Measurements from ENCODE around the gene EHD2.
"Not testable (repeated sequence)": the region's sequence is repeated elsewhere in the genome, so short reads cannot be mapped to it uniquely, and the experiment has no call there.

Gene EHD2

DNA sequence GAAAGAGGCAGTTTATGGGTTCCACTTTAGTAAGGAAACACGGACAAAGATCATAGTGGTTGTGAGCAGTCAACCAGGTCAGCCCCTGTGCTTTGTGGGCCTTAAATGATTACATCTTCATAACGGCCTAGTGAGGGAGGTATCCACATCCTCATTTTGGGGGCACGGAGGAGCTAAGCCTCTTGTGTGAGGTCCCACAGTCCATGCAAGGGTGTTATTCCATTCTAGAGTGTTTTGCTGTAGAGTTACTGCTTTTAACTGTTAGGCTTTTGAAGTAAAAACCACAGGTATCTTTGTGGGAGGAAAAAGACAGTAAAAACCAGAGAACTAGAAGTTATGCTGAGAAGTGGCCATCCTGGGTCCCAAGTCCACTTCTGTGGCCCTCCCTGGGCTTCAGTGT is 36.1 kb downstream of the EHD2 start:
- DNase-seq (ENCODE audit: low read depth in 2 of 2), result no peak

DNA sequence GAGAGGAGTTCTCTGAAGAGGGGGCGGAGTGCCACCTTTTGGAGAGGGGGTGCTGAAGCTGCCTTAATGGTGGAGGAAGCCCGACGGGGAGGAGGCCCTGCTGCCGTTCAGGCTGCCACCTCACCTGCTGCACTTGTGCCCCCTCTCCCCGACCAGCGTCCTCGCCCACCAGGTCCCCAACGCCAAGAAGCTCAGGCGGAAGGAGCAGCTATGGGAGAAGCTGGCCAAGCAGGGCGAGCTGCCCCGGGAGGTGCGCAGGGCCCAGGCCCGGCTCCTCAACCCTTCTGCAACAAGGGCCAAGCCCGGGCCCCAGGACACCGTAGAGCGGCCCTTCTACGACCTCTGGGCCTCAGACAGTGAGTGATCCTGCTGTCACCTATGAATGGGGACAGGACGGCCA is 37.5 kb downstream of the EHD2 start:
- no peak for DNase-seq (ENCODE audit: low read depth in 2 of 2)

DNA sequence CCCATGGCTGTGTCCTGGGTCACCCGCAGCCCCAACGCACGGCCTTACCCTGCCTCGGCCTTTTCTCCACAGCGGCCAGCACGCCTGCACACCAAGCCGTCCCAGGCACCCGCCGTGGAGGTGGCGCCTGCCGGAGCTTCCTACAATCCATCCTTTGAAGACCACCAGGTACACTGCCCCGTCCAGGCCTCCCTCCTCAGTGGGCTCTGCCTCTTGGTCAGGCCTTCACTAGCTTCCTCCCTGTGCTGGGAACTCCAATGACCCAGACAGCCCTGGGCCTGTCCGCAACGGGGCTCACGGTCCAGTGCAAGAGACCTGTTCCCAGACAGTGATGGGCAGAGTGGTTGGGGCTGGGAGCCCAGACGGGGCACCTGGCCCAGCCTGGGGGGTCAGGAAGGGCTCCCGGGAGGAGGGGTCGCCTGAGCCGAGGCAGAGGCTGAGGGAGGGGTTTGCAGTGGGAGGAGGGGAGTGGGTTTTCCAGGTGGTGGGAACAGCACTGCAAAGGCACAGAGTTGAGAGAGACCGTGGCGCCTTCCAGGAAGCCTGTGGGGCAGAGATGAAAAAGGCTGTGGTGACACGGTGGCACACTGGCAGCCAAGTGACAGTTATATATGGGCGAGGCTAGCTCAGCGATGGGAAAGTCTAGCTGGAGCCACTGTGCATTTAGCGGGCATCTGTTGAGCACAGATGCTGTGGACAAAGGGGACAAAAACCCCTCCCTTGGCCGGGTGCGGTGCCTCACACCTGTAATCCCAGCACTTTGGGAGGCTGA is 39.4 kb downstream of the EHD2 start:
- no peak for DNase-seq (ENCODE audit: low read depth in 2 of 2)

DNA sequence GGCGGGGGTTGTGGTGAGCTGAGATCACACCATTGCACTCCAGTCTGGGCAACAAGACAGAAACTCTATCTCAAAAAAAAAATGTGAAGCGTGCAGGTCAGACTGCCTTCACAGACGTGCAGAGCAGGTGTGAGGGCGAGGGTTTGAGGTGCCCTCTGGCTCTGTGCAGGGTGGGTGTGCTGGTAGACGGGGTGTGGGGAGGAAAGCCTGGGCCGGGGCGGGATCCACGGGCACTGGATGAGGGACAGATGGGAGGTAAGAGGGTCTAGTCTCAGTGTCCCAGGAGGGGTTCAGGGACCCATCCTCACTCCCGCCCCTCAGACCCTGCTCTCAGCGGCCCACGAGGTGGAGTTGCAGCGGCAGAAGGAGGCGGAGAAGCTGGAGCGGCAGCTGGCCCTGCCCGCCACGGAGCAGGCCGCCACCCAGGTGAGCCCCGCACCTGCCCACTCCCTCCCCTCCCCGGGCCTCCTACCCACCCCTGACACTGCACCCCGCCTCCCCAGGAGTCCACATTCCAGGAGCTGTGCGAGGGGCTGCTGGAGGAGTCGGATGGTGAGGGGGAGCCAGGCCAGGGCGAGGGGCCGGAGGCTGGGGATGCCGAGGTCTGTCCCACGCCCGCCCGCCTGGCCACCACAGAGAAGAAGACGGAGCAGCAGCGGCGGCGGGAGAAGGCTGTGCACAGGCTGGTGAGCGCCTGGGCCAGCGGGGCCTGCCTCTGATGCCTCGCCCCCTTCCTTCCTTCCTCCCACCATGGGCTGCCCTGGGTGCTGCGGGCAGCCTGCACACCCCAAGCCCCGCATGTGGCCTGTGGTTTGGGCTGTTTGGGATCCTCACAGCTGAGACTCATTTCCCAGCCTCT is 41.2 kb downstream of the EHD2 start:
- DNase-seq (ENCODE audit: low read depth in 2 of 2), result no peak

DNA sequence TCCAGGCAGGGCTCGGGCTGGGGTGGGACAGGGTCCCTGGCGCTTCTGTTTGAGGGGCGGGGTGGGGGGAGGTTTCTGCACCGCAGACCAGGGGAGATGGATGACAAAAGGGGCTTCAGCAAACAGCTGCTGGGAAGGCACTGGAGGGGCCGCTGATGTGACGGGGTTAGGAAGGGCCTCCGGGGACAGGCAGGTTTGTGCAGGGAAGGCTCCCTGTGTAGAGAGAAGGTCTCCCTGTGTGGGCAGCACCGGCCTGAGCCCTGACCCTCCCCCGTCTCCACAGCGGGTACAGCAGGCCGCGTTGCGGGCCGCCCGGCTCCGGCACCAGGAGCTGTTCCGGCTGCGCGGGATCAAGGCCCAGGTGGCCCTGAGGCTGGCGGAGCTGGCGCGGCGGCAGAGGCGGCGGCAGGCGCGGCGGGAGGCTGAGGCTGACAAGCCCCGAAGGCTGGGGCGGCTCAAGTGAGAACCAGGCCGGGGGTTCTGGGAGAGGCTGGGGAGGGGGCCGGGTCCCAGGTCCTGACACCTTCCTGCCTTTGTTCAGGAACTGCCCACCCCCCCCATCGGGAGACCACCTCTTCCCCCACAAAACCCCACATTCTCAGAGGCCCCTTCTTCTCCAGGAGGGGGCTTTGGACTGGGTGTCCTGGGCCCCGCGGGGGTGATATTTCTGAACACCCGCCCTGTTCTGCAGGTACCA is 42.0 kb downstream of the EHD2 start:
- DNase-seq (ENCODE audit: low read depth in 2 of 2), result no peak

DNA sequence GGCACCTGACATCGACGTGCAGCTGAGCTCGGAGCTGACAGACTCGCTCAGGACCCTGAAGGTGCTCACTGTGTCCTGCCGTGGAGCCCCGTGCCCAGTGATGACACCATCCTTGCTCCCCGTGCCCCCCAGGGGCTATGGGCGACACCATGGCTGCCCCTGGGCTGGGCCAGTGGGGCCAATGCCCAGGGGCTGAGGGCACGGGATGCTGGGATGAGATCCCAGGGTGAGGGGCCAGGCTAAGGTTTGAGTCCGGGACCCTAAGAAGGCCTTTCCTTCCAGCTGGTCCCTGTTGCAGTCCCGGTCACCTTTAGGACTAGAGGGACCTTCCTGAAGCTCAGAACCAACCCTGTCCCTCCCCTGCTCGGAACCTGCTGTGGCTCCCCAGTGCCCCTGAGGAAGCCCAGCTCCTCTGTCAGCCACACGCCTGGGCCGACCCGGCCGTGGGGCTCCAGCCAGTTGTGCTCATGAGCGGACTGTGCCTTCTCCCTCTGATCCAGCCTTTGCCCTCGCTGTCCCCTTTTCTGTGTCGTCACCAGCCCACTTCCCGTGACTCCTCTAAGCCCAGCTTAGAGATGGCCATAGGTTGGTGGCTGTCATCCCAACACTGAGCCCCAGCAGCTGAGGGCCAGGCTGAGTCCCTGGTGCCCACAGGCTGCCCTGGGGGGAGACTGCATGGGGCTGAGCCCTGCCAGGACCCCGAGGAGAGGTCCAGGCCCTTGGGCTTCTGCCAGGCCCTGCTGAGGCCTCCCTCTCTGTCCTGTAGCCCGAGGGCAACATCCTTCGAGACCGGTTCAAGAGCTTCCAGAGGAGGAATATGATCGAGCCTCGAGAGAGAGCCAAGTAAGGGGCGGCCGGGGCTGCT is 42.8 kb downstream of the EHD2 start:
- no peak for DNase-seq (ENCODE audit: low read depth in 2 of 2)

DNA sequence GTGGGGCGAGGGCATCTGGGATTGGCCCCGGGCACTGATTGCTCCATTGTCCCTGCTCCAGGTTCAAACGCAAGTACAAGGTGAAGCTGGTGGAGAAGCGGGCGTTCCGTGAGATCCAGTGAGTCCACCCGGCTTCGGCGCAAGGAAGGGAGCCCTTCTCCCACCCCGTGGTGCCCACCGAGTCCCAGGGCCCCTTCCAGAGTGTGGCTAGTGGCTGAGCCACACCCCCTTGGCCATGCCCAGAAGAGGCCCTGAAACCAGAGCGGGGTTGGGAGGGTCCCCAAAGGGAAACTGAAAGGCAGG is 43.4 kb downstream of the EHD2 start:
- DNase-seq (ENCODE audit: low read depth in 2 of 2), result no peak

DNA sequence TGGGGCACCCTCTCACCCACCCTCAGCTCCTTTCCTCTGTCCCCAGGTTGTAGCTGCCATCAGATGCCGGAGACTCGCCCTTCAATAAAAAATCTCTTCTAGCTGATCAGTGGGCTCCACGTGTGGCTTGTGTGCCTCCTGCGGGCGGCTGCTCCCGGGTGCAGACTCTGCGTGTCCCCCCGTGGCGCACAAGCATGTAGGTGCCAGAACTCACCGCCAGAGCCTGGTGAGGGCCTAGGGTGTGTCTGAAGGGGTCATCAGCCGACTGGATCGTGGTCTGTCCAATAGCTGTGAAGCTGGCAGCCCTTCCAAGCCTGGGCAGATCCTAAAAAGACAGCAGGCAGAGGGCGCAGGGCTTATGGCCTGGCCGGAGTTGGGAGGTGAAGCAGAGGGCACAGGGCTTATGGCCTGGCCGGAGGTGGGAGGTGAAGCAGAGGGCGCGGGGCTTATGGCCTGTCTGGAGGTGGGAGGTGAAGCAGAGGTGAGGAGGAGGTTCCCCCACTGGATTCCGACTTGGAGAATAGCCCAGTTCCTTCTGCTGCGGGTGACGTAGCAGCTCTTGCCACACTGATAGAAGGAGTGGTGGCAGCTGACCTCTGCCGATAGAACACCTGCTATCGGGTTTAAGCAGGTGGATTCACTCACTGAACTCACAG is 43.9 kb downstream of the EHD2 start:
- no peak for DNase-seq (ENCODE audit: low read depth in 2 of 2)

DNA sequence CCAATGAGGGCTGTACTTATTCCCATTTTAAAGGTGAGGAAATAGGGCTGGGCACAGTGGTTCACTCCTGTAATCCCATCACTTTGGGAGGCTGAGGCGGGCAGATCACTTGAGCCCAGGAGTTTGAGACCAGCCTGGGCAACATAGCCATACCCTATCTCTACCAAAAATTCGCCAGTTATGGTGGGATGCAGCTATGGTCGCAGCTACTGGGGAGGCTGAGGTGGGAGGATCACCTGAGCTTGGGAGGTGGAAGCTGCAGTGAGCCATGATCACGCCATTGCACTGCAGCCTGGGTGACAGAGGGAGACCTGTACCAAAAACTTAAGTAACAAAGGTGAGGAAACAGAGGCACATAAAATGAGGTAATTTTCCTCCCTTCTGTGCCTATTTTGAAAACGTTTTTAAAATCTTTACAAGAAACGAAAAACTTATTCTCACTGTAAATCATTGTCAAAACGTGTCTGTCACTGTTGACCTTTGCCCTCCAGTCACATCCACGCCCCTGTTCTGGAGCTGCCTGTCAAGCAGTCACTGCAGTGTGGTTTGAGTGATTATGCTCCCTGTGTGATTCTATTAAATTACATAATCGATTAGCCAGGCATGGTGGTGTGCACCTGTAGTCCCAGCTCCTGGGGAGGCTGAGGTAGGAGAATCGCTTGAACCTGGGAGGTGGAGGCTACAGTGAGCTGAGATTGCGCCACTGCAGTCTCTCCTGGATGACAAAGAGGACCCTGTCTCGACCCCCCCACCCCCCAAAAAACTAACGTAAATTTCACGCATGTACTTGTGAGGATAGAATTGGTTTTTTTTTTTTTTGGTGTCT is 44.6 kb downstream of the EHD2 start:
- no peak for DNase-seq (ENCODE audit: low read depth in 2 of 2)

DNA sequence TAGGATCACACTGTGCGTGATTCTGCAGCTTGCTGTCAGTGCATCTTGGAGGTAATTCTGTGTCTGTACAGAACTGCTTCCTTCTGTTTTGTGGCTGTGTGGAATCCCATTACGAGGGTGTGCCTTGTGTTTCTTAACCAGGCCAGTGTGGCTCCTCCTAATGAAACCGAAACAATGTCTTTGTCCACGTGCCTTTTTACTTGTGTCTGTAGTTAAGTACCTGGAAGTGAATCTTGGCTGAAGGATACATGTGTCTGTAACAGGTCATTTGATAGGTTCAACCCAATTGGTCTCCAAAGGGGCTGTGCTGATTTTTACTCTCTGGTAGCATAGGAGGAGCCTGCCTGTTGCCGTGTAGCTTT is 45.2 kb downstream of the EHD2 start:
- no peak for DNase-seq (ENCODE audit: low read depth in 2 of 2)

DNA sequence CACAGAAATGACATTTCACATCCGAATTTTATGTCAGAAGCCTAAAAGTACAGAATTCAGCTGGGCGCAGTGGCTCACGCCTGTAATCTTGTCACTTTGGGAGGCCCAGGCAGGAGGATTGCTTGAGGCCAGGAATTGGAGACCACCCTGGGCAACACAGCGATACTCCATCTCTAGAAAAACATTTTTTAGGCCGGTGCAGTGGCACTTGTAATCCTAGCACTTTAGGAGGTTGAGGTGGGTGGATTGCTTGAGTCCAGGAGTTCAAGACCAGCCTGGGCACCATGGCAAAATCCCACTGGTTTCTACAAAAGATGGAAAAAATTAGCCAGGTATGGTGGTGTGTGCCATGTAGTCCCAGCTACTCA is 47.4 kb downstream of the EHD2 start:
- DNase-seq (ENCODE audit: low read depth in 2 of 2), result no peak

DNA sequence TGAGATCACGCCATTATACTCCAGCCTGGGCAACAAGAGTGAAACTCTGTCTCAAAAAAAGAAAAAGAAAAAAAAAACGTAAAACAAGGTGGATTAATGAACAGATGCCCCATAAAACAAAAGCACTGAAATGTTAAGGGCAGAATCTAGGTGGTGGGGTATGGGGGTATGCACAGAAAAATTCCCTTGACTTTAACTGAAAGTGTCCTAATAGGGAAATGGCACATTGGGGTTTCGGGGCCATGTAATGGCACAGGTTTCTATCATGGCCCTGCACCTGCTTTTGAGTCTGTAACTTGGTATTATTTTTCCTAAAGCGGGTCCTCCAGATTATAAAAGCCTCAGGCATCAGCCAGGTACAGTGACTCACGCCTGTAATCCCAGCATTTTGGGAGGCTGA is 48.3 kb downstream of the EHD2 start:
- DNase-seq (ENCODE audit: low read depth in 2 of 2), result no peak

DNA sequence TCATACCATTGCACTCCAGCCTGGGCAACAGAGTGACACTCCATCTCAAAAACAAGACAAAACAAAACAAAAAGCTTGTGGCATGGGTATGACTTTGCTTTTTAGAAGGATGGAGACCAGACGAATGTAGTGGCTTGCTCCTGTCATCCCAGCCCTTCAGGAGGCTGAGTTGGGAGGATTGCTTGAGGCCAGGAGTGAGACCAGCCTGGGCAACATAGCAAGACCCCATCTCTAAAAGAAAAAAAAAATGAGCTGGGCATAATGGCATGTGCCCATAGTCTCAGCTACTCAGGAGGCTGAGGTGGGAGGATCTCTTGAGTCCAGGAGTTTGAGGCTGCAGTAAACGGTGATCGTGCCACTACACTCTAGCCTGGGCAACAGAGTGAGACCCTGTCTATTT is 48.9 kb downstream of the EHD2 start:
- DNase-seq (ENCODE audit: low read depth in 2 of 2), result no peak

DNA sequence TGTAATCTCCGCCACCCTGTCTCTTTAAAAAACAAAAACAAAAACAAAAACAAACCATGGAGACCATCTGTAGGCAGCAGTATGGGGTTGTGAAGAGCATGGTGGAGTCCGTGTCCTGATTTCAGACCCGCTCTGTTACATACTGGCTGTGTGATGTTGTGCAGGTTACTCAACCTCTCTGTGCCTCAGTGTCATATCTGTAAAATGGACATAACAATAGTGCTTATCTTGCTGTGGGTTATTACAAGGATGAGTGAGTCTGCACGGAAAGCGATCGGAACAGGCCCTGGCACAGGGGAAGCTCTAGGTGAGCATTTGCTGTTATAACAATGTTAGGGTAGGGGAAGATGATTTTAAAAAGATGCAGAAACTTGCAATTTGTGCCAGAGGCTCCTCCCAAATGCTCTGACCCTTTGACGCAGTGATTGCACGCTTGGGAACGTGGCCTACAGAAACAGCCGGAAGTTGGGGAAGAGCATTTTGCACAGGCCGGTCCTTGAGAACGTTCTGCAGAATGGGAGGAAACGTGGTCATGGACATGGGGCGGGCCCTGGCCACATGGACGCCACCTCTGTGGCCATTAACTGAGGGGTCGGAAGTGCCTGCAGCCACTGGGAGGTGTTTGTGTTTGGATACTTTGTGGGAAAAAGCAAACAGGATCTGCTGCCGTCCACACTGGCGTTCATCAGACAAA is 49.5 kb downstream of the EHD2 start:
- no peak for DNase-seq (ENCODE audit: low read depth in 2 of 2)

DNA sequence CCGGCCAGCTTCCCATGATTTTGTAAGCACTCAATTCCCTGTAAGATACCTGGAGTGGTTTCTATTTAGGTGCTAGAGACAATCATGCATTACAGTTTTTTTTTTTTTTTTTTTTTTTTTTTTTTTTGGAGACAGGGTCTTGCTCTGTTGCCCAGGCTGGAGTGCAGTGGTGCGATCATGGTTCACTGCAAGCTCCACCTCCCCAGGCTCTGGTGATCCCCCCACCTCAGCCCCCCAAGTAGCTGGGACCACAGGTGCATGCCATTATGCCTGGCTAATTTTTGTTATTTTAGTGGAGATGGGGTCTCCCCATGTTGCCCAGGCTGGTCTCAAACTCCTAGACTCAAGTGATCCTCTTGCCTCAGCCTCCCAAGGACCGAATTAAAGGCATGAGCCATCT is 51.5 kb downstream of the EHD2 start:
- DNase-seq (ENCODE audit: low read depth in 2 of 2), result not testable (repeated sequence)

DNA sequence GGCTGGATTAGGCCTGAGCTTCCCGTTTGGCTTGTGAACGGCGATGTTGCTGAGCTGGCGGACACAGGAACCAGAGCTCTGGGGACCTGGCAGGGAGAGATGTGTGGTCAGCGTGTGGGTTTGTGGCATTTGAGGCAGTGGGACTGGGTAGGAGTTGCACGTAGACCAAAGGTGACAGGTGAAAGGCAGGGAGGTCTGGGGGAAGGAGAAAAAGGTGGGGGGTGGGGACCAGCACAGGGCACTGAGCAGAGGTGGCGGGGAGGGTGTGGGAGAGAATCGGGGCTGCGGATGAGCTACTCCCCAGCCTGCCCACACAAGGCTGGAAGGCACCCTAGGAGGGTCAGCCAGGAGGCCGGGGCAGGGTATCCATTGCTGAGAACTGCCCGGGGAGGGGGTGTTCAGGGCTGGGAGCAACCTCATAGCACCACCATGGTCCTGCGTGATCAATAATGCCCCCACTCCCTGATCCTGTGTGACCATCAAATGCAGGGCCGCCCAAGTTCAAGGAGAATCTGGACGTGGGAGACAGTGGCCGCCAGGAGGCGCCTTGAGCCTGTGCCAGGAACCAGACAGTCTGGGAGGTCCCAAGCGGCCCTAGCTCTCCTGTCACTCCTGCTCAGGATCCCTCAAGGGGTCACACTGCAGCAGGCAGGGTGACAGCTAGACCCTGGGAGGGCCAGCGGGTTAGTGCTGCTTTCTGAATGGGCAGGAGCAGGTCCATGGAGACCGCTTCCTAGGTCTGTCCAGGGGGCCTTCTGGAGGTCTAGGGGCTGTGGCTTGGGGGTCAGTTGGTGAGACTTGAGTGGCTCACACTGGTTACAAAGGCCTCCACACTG is 52.5 kb downstream of the EHD2 start:
- peak in 1 of 2 donors; percentile 28 for DNase-seq (ENCODE audit: low read depth in 2 of 2)

DNA sequence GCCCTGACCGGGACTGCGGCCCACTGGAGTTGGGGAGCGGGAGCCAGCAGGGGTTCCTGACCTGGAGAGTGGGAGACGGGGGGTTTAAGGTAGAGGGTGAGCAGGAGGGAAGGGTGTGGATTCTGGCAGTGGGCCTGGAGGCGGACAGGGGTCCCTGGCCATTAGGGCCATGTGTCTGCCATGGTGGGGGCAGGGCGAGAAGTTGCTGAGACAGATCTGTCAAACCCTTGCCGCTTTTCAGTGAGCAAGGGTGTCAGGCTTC is 53.1 kb downstream of the EHD2 start:
- no peak for DNase-seq (ENCODE audit: low read depth in 2 of 2)

DNA sequence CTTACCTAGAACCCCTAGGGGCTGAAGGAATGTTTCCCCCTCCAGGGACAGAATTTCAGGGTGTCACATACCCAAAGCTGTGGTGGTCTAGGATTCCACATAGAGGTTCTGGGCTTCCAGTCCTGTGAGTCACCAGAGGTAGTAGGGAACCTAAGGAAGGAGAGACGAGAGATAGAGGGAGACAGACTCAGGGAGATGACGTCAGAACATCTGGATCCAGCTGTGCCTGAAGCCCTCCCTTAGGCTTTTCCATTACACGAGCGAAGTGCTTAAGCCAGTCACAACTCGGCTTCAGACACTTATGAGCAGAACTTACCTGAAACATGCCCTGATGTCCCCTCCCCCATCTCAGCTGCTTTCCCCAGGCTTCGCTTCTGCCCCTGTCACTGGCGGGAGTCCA is 53.4 kb downstream of the EHD2 start:
- no peak for DNase-seq (ENCODE audit: low read depth in 2 of 2)

DNA sequence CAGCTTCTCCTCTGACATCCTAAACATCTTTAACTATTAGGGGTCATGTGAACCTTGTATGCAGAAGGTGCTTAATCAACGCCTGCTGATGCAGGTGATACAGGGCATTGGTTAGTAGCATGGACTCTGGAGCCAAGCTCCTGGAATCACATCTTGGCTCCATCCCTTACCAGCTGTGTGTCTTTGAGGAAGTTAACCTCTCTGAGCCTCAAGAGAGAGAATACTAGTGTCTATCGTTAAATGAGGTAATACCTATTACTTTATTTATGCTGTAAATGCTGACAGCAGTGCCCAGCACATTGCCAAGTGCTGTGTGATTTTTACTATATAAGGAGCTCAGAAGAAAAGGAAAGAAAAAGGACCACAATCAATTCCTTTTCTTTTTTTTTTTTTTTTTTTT is 54.1 kb downstream of the EHD2 start:
- DNase-seq (ENCODE audit: low read depth in 2 of 2), result no peak

All from stimulated activated CD4-positive, alpha-beta T cell treated with anti-CD3 and anti-CD28 coated beads, Interleukin-4, amount 100 ng/mL, for 48 hours (primary cell).